Umbilical cord (tissue), 2 donors: ENCODE results near the gene DIPK1A. TPM values are rescaled to one million over a fixed set of nuclear protein-coding genes. Genes with fewer than 3 reads are reported as not detected.
A peak's percentile ranks its signal among the peaks of the same experiment; 100 is the strongest.

Experiments
- DNase-seq: peaks from one replicate; pipeline ENCODE4 v3.0.0-alpha.2; 2015; ENCODE audit warnings: low spot score
- total RNA-seq: library from RNA; depleted of rRNA; stranded (reverse); fragments of >200 nt; gene quantifications from one replicate; pipeline ENCODE4 v1.2.3, GENCODE V29; 2014; ENCODE audit warnings: low replicate concordance; ENCODE audit not compliant: insufficient read depth

DIPK1A gene
- total RNA-seq = 9.6 TPM

DNA sequence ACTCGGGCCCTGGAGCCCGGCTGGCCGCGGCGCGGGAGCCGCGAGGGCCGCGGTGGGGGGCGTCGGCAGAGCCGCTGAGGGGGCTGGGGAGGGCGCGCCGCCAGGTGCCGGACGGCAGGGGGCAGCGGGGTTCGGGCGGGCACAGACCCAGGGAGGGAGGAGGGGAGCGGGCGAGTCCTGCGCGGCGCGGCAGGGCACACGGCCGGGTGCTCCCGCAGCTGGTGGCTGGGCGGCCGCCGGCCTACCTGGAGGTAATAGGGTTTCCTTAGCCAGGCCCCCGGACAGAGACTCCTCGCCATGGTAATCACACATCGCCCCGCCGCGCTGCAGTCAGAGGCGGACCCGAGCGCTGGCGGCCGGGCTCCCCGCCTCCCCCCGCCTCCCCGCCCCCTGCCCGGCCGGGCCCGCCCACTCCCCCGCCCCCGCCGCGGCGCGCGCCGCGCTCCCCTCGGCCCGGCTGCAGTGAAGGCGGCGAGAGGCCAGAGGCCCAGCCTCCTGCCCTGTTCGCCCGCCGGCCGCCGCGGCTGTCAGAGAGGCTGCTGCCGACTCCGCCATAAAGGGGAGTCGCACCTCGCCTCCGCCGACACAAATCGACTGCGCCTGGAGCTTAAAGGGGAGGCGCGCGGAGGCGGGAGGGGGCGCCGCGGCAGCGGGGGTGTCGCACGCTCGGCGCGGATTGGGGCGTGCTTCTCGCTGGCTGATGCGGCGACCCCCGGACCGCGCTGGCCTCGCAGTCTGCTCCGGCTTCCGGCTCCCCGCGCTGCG lies at the start of gene DIPK1A:
TSS of gene DIPK1A (minus strand) at position 332 of the 765 bp plus-strand sequence. CDS start at position 299, 33 bp downstream.
- peak; percentile 75 for DNase-seq

DNA sequence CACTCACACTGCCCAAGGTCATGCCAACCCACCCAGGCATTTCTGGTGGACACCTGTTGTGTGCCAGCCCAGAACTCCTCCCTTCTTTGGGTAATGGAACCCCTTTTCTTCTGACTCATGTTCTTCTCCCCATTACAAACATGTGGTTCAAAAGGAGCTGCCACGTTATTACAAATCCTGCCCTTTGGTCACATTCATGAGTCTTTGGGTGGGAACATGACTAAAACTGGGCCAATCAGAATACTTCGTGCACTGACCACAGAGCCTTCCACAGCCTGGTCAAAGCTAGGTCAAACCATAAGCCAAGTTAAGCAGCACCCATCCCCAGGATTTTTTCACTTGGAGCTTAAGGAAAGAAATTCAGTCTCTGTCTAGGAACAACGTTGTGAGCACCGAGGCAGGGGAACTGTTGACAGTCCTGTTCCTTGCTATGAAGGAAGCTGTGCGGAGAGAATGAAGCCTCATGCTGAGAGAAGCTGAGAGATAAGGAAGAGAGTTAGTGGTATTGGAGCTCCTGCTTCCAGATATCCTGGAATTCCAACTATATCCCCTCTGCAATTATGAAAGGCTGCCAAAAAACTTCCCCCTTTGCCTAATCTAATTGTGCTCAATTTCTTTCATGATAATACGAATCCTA lies 46.8 kb upstream of the DIPK1A start:
- DNase-seq = peak; percentile 5

DNA sequence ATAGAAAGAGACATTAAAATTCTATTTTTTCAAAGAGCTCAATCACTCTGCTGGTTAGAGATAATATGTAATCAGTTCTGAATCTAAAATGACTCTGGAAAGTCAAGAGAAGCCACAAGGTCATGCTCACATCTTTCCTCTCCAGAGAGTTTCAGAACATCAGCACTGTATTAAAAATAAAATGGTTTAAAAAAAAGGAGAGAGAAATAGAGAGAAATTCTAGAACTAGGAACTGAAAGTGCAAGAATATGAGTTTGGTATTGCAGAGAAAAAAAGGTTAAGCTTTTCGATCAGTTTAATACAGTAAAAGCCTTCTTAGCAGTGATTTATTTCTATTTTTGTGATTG lies 44.0 kb upstream of the DIPK1A start:
- no peak for DNase-seq

DNA sequence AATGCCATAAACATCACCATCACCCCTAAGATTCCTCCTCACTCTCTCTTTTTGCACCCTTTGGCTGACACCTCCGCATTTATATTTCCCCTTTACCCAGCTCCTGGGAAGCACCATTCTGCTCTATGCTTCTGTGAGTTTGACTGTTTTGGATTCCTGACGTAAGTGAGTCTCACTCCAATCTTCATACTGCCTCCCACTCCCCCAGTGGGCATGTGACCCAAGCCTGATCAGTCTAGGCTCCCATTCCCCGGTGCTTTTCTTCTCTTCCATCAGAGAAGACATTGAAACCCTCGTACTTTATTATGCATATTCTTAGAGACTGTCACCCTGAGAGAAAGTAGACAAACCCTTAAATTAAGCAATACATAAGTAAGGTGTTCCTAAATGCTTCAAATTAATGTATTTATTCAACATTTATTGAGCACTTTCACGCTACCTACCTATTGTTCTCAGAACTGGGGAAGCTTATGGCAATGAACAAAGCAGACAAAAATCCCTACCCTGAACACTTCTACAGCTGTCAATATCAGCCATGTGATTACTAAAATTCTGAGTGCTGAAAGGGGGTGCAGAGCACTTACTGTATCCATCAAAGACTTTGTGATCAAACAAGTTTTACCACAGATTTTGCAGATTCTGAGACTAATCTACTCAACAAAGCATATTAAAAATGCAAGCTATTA lies 43.4 kb upstream of the DIPK1A start:
- DNase-seq = no peak

DNA sequence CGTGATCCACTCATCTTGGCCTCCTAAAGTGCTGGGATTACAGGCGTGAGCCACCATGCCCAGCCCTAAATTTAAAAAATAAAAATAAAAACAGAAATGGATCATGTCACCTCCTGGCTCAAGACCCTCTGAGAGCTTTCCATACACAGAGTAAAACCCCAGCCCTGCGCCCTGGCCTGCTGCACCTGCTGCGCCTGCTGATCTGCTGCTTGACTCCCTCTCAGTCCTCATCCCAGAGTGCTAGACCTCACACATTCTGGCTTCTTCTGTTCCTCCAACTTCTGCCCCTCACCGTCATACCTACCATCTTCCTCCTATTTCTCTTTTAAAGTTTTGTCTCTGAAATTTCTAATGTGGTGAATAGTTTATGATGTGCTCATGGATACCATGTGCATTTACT lies 42.7 kb upstream of the DIPK1A start:
- no peak for DNase-seq

DNA sequence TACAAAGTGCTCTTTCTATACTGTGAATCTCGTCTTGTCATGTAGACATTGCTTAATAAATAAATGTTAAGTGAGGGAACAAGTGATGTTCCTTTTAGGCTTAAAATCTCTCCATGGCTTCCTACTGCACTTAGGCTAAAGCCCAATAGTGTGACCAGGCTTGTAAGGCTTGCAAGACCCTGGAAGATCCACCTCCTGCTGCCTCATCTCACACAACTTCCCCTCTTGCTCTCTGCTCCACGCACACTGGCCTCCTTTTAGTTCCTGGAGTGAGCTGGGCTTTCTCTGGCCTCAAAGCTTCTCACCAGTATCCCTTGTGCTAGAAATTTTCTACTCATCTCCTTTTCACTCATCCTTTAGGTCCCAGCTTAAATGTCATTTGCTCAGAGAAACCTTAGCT lies 41.5 kb upstream of the DIPK1A start:
- DNase-seq = no peak

DNA sequence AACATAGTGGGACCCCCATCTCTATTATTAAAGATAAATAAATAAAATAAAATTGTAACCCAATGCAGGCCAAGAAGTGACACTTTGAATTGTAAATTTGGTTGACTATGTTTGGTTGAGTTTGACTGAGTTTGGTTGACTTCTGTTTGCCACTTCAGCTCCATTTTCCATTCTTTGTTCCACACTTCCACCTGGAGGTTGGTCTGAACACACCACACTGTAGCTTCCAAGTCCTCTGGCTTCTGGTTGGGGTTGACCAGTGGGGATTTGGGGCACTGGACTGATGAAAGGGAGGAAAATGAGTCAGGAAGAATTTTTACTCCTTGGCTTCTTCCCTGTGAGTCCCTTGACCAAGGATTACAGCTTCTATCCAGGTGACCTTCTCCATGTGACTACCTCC lies 40.6 kb upstream of the DIPK1A start:
- DNase-seq = no peak

DNA sequence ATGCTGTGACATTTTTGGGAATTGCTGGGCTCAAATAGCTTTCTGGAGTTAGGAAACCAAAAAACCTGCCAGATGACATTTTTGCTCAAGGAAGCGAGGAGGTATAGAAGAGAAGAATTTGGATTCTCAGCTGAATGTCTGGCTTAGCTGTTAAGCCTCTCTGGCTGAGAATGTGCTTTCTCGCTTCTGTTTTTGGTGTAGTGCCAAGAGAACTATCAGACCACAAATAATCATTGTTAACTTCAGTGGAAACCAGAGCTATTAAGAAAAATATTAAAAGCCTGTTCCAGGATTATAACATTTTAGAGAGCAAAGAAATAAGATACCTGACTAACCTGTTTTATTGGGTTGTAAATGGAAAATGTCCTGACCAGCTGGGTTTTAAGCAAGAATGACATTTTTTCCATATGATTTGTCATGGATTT lies 39.5 kb upstream of the DIPK1A start:
- peak; percentile 34 for DNase-seq

DNA sequence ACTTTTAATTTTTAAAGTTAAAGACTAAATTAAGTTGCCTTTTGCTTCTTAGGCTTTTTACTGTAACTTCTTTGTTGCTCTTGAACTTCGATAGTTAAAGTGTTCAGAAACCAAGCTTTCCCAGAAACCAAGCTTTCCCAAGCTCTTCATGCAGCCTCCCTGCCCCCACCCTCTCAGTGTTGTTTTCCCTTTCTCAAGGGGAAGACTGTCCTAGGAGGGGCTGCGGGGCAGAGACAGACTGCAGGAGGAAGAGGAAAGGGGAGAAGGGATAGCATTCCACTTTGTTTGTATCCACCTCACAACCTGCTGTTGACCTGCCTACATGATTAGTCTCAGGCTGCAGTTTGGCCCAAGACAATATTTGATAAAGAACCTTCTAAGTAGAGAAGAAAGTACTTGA lies 39.0 kb upstream of the DIPK1A start:
- no peak for DNase-seq

DNA sequence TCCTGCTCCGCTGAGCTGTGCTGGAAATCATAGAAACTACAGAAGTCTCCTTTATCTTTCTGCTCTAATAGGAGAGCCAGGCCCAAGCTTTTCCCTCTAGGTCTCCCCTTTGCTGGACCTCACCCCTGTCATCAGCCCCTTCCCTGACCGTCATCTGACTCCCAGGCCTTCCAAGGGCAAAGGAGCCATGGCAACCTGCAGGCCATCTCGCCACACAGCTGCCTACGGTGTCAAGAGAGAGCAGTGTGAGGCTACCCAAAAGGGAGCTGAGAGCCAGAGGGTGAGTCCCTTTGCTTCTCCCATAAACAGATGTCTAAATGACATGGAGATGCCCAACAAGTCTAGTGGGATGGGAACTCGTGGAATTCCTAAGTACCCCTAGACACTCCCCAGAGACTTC lies 37.6 kb upstream of the DIPK1A start:
- DNase-seq = no peak

DNA sequence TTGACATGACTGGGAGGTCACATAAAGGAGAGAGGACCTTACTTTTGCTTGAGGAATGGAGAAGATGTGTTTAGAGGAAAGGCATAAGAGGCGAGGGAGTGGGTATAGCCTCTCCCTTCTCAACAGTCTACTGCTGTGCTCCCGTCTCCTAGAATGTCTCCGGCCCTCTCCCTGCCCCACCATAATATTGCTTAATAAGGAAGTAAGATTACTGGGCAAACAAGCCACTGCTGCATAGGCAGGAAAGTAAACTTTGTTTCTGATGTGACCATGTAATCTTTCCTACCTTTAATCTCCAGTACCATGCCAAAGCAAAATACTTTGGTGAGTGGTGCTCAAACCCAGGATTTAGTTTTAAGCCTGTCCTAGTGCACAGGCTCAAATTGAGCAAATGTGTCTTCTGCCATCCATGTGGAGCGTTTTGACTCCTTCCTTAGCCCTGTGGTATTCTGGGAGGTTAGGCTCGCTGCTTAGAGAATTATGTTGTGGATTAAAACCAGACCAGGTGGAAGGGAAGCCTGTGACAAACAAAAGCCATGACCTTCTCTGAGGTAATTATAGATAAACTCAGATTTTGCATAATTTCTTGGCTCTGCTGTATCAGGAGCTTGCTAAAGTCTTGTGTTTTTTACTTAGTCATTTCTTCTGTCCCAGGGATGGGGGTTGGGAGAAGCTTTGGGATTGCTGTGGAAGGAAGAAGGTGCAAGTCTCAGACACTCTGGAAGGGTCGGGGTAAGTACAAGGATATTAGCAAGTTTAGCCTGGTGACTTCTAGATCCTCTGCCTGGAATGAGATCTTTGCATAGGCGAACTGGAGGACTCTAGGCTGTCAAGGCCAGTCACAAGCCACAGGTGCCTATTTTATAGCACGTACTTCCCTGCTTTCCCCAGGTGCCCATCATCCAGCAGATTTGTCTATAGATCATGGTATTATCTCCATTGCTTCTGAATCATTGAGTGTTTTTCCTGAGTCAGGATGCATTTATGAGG lies 34.5 kb upstream of the DIPK1A start:
- no peak for DNase-seq

DNA sequence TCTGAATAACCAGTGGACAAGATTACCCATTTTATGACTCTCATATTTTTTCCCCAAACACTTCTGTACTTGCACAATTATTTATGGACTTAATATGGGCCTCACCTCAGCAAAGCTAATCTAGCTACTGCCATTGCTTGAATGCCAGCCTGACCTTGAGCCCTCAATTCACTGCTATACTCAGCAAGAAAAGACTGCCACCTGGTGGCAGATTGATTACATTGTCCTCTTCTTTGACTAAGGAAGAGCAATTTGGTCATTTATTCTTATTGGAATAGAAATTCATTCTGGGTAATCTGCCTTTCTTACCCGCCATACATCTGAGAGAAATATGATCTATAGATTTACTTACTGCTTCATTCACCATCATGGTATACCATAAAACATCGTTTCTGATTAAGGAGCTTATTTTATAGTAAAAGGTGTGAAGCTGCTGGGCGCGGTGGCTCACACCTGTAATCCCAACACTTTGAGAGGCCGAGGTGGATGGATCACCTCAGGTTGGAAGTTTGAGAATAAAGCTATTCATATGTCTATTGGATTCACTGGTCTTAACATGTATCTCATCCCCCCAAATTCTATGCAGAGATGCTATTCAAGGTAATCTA lies 32.9 kb upstream of the DIPK1A start:
- DNase-seq = peak; percentile 88

DNA sequence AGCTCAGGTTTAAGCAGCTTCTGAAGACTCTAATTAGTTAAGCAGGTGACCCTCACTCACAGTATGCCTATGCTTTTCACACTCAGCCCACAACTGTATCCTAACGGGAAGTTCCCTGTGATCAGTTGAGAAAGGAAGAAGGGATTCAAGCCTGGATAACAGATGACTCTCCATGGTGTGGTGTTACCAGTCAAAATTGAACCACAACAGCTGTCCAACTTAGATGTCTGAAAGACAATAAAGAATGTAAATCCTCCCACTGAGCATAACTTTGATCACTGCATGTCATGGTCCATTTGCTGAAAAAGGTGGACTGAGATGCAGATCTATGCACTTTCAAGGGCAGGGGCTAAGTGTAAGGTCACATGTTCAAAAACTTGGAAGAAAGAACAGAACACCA lies 32.3 kb upstream of the DIPK1A start:
- no peak for DNase-seq

DNA sequence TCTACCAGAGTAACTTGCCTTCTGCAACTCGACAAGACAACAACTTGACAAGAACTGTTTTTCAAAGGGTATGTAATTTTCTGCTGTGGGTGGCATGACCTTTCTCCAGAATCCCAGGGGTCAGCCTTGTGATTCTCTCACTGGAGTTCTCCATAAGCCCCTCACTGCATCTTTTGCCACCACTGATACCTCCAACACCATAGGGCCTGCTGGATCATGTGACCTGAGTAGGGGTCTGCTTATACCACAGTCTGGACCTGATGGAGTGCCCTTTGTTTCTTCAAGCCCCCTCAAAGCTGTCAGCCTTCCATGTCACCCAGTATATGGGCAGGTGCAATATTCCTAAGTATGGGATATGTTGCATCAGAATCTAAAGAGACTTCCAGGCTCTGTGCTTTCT lies 31.6 kb upstream of the DIPK1A start:
- no peak for DNase-seq

DNA sequence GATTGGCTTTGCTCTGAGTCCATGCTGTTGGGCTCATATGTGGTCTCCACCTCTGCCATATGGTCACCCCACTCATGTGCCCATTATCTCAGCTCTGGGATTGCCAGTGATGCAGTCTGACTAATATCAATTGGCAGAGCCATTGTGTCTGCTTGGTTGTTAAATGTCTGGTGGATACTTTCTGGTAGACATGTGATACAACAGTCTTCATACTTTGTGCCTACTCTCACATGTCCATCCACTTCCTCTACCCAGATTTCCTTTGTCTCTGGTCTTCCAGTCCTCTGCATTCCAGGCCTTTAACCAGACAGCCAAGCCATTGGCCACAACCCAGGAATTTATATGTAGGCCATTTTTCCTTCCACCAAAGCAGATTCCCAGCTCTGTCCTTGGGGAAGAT lies 30.8 kb upstream of the DIPK1A start:
- no peak for DNase-seq

DNA sequence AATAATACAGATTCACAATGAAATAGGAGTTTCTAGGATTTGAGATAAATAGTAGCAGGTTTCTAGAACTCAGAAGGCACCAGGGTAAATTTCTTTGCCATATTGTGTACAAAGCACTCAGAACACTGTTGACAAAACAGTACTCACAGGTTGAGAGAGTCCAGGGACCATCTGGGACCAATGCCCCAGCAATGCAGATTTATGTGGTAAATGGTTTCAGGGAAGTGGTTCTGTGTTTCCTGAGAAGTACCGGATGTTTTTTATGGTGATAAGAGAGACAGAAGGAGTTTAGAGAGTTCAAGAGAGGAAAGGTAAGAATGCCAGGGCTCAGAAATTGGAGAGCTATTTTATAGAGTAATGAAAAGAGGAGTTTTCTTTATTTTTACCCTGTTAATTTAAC lies 29.6 kb upstream of the DIPK1A start:
- DNase-seq = no peak

DNA sequence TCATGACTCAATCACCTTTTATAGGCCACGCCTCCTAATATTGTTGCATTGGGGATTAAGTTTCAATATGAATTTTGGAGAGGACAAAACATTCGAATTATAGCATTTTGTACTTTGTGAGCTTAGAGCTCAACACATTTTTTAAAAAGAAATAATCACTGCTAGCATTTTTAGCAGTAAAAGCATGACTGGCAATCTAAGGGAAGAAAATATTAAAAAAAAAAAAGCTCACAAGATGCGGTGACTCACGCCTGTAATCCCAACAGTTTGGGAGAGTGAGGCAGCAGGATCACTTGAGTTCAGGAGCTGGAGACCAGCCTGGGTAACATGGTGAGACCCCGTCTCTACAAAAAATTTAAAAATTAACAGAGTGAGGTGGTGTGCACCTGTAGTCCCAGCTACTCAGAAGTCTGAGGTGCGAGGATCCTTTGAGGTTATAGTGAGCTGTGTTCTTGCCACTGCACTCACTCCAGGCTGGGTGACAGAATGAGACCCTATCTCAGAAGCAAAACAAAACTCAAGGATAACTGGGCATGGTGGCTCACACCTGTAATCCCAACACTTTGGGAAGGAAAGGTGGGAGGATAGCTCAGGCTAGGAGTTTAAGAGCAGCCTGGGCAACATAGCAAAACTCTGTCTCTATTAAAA lies 28.8 kb upstream of the DIPK1A start:
- no peak for DNase-seq

DNA sequence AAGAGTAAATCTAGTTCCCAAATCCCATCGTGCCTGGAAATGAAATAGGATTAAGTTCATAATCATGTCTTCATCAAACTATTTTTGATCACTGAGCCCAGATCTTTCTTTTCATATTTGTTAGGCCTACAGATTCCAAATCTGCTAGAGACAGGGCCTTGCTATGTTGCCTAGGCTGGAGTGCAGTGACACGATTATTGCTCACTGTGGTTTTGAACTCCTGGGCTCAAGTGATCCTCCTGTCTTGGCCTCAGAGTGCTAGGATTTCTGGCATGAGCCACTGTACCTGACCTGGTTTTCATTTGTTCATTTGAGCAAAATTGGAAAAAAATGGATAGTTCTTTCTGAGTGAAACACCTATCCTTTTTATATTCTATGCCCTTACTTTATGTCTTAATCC lies 28.0 kb upstream of the DIPK1A start:
- no peak for DNase-seq

DNA sequence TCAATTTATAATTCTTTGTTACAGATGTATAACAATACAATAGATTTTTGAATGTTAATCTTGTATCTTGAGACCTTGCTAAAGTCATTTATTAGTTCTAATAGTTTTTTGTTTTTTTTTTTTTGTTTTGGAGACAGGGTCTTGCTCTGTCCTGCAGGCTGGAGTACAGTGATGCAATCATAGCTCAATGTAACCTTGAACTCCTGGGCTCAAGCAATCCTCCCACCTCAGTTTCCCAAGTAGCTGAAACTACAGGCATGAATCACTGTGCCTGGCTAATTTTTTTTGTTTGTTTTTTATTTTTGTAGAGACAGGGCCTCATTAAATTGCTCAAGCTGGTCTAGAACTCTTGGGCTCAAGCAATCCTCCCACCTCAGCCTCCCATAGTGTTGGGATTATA lies 26.2 kb upstream of the DIPK1A start:
- no peak for DNase-seq

DNA sequence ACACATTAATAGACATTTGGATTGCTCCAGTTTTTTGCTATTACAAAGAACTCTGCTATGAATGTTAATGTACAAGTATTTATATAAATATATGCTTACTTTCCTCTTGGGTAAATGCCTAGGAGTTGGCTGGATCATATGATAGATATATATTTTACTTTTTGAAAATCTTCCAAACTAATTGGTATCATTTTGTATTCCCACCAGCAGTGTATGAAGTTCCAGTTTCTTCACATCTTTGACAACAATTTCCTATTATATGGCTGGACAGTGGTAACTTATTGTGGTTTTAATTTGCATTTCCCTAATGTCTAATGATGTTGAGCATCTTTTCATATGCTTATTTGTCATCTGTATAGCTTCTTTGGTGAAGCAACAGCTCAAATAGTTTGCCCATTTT lies 23.8 kb upstream of the DIPK1A start:
- DNase-seq = no peak
